ENCODE data around the gene GRPEL1. TPM values are rescaled to one million over a fixed set of nuclear protein-coding genes. Genes with fewer than 3 reads are reported as not detected.
"Not testable (repeated sequence)": the region's sequence is repeated elsewhere in the genome, so short reads cannot be mapped to it uniquely, and the experiment has no call there.

Gene GRPEL1
- polyA plus RNA-seq, 1 donor from 2014 or later, result 49.0 TPM

DNA sequence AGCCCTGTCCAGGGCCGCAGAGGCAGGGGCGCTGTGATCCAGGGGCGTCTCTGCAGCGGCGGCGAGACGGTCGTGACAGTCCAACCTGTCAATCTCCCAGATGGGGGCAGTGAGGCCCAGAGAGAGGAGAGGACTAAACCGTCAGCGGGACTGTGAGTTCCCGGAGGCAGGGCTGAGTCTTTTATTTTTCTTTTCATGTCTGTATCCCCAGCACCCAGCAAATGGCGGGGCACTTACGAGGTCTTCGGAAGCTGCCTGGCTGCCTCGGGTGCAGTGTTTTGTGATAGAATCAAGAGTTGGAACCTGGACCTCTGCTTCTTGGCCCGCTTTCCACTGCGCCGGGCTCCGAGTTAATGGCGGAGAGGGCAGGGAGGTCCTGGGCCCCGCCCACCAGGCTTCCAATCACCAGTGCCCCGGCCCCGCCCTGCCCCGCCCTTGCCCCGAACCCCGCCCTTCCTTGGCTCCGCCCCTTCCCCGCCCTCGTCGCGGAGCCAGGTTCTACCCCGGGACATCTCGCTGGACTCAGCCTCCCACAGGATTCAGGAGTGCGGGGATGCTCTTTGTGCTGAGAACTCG is 35.3 kb upstream of the GRPEL1 start:
- peak overlapping the region; percentile 89 to 98 (median 93) for H3K4me3 Mint-ChIP-seq
- H3K4me1 Mint-ChIP-seq, result peaks cover 7 to 11% (median 9%) of the 10 kb centered on the region in 3 donors
- no peaks in the 10 kb centered on the region for H3K36me3 Mint-ChIP-seq
- no peaks in the 10 kb centered on the region for H3K9me3 Mint-ChIP-seq
- H3K27me3 Mint-ChIP-seq, result peaks cover 5% of the 10 kb centered on the region
- peak overlapping the region in 2 of 3 donors; percentile 42 to 65 for H3K27ac Mint-ChIP-seq

DNA sequence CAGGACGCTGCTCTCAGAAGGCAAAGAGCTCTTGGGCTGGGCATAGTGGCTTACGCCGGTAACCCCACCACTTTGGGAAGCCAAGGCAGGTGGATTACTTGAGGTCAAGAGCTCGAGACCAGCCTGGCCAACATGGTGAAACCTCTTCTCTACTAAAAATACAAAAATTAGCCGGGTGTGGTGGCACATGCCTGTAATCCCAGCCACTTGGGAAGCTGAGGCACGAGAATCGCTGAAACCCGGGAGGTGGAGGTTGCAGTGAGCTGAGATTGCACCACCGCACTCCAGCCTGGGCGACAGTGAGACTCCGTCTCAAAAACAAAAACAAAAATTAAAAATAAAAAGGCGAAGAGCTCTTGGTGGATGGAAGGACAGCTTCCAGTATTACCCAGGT is 34.6 kb upstream of the GRPEL1 start:
- not testable (repeated sequence) for H3K27me3 Mint-ChIP-seq, H3K36me3 Mint-ChIP-seq, H3K9me3 Mint-ChIP-seq
- Mint-ChIP-seq H3K4me3 (peak overlapping the region; percentile 89 to 98 (median 94)), H3K4me1 (peaks cover 7 to 11% (median 9%) of the 10 kb centered on the region in 3 donors), H3K27ac (peak overlapping the region in 1 of 3 donors; percentile 65)

DNA sequence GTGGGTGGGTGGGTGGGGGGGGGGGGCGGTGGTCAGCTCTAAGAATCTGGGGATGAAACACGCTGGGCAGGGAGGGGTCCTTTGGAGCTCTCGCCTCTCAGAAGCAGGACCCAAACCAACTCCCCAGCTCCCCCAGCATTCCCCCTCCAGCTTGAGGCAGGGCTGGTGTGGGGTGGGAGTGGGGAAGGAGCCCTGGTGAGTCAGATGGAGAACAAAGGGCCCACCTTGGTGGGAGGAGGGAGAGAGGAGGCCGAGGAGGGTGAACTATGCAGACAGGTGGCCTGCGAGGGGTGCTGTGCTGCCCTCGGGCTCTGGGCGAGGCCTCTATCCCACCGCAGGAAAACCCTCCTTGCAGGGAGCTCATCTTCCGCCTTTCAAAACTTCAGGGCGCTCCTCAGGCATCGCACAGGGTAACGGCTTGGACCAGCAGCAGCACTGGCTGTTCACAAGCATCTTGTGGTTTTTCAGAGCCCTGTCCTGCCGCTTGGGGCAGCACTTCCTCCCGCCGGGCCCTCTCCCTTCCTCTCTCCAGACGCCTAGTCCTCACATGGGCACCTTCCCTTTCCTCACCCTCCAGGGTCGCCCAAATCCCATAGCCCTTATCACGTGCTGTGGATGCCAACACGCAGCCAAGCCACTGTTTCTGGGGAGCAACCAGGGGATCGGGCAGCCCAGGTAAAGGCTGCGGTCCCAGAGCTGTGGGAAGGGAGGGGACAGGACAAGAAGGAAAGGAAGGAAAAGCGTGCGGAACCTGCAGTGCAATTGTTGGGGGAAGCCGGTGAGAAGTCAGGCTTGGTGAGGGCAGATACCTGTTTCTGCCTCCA is 34.0 kb upstream of the GRPEL1 start:
- H3K4me1 Mint-ChIP-seq, result peaks cover 7 to 11% (median 9%) of the 10 kb centered on the region in 3 donors
- H3K9me3 Mint-ChIP-seq, result no peaks in the 10 kb centered on the region
- H3K4me3 Mint-ChIP-seq, result peak overlapping the region; percentile 89 to 97 (median 93)
- H3K27me3 Mint-ChIP-seq, result peaks cover 5% of the 10 kb centered on the region
- no peak overlapping the region for H3K27ac Mint-ChIP-seq
- H3K36me3 Mint-ChIP-seq, result no peaks in the 10 kb centered on the region

GRCh38 chr4:7096236-7096635 is 28.4 kb upstream of the GRPEL1 start:
- Mint-ChIP-seq H3K4me3 (no peak overlapping the region), H3K36me3 (no peaks in the 10 kb centered on the region), H3K27me3 (peaks cover 11% of the 10 kb centered on the region), H3K27ac (no peak overlapping the region), H3K4me1 (no peaks in the 10 kb centered on the region), H3K9me3 (no peaks in the 10 kb centered on the region)

GRCh38 chr4:7095611-7096155 is 27.8 kb upstream of the GRPEL1 start:
- Mint-ChIP-seq H3K27me3 (peaks cover 11% of the 10 kb centered on the region), H3K27ac (no peak overlapping the region), H3K4me3 (no peak overlapping the region), H3K36me3 (no peaks in the 10 kb centered on the region), H3K4me1 (no peaks in the 10 kb centered on the region), H3K9me3 (no peaks in the 10 kb centered on the region)

DNA sequence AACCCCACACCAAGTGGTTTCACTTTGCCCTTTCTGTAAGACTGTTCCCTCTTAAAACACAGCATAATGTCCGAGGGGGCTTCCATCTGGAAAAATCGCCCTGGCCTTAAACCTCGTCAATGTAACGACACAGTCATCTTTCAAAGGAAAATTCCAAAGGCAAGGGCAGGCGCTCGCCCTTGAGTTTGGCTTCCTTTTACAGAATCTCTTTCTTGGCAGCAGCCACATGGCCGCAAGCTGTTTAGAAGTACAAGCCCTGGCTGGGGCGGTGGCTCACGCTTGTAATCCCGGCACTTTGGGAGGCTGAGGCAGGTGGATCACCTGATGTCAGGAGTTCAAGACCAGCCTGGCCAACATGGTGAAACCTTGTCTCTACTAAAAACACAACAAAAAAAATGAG is 27.1 kb upstream of the GRPEL1 start:
- Mint-ChIP-seq H3K4me3 (no peak overlapping the region), H3K36me3 (no peaks in the 10 kb centered on the region), H3K27me3 (peaks cover 11% of the 10 kb centered on the region), H3K9me3 (no peaks in the 10 kb centered on the region), H3K27ac (no peak overlapping the region), H3K4me1 (no peaks in the 10 kb centered on the region)

- Mint-ChIP-seq H3K27ac (no peak overlapping the region), H3K36me3 (no peaks in the 10 kb centered on the region), H3K27me3 (peaks cover 13% of the 10 kb centered on the region), H3K9me3 (peaks cover 0 to 6% (median 2%) of the 10 kb centered on the region in 3 donors), H3K4me1 (no peaks in the 10 kb centered on the region), H3K4me3 (no peak overlapping the region)
Measured at GRCh38 chr4:7092026-7092425, 24.2 kb upstream of the GRPEL1 start.

DNA sequence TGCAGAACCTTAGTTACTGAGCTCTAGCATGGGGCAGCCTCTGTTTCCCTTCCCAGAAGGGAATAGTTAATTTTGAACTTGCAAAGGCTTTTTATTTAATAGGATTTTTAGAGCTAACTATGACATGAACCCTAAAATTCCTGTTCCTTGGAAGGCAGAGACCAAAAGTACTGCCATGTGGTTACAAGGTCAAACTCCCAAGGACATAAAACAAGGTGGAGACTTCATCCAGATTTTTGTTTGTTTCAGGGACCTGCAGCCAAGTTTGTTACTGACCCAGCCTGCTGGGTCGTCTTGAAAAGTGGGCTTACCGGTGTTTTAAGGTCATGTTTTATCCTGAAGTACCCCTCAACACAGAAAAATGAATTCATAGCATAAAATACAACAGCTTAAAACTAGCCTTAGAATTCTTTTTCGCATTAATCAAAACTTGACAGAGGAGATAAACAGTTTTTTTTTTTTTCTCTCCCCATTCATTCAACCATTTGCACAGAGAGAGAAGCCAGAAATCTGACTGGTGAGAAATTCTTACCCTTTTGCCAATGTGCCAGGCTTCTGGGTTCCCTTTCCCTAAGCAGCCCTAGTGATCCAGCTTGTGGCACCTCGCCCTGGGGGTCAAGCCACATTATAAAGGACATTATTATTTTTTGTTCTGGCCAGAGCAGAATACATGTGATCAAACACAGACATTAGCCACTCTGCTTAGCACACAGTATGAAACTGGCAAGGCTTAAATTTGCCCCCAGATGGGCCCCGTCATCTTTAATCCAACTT is 21.5 kb upstream of the GRPEL1 start:
- H3K9me3 Mint-ChIP-seq, result peaks cover 0 to 9% (median 2%) of the 10 kb centered on the region in 3 donors
- H3K36me3 Mint-ChIP-seq, result no peaks in the 10 kb centered on the region
- no peak overlapping the region for H3K27ac Mint-ChIP-seq
- H3K4me1 Mint-ChIP-seq, result no peaks in the 10 kb centered on the region
- H3K27me3 Mint-ChIP-seq, result peaks cover 18% of the 10 kb centered on the region
- no peak overlapping the region for H3K4me3 Mint-ChIP-seq

DNA sequence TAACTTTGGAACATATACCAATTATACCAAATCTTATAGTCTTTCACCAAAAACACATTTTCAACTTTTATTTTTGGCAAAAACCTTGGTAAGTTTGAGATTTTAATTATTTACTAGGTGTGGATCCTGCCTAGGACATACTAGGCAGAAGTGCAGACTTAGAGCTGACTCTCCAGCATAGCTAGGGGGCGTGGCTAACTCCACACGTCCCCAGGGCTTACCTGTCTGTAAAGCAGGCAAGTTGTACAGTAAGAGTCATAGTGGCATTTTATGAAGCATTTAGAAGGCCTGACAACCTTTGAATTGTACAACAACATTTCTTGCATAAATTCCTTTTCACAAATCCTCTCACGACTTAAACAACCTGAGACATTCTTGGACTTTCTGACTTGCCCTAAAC is 19.2 kb upstream of the GRPEL1 start:
- no peak overlapping the region for H3K27ac Mint-ChIP-seq
- no peak overlapping the region for H3K4me3 Mint-ChIP-seq
- peaks cover 0 to 9% (median 2%) of the 10 kb centered on the region in 3 donors for H3K9me3 Mint-ChIP-seq
- H3K4me1 Mint-ChIP-seq, result no peaks in the 10 kb centered on the region
- no peaks in the 10 kb centered on the region for H3K36me3 Mint-ChIP-seq
- H3K27me3 Mint-ChIP-seq, result peaks cover 18% of the 10 kb centered on the region

- H3K4me3 Mint-ChIP-seq, result no peak overlapping the region
- no peaks in the 10 kb centered on the region for H3K36me3 Mint-ChIP-seq
- no peaks in the 10 kb centered on the region for H3K4me1 Mint-ChIP-seq
- H3K9me3 Mint-ChIP-seq, result peaks cover 0 to 9% (median 2%) of the 10 kb centered on the region in 3 donors
- H3K27me3 Mint-ChIP-seq, result peaks cover 23% of the 10 kb centered on the region
- H3K27ac Mint-ChIP-seq, result no peak overlapping the region
Measured at GRCh38 chr4:7086384-7086783, 18.5 kb upstream of the GRPEL1 start.

DNA sequence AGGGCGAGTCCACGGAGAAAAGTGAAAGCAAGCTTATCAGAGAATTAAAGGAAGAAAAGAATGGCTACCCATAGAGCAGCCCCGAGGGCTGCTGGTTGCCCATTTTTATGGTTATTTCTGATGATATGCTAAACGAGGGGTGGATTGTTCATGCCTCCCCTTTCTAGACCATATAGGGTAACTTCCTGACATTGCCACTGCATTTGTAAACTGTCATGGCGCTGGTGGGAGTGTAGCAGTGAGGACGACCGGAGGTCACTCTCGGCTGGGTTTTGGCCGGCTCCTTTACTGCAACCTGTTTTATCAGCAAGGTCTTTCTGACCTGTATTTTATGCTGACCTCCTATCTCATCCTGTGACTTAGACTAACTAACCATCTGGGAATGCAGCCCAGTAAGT is 16.7 kb upstream of the GRPEL1 start:
- peaks cover 0 to 13% (median 2%) of the 10 kb centered on the region in 3 donors for H3K9me3 Mint-ChIP-seq
- H3K27ac Mint-ChIP-seq, H3K4me3 Mint-ChIP-seq, H3K4me1 Mint-ChIP-seq, H3K36me3 Mint-ChIP-seq: not testable (repeated sequence)
- H3K27me3 Mint-ChIP-seq, result peaks cover 35% of the 10 kb centered on the region

- Mint-ChIP-seq H3K4me3 (no peak overlapping the region), H3K36me3 (no peaks in the 10 kb centered on the region), H3K4me1 (no peaks in the 10 kb centered on the region), H3K27me3 (peaks cover 34% of the 10 kb centered on the region), H3K9me3 (peaks cover 0 to 13% (median 2%) of the 10 kb centered on the region in 3 donors), H3K27ac (no peak overlapping the region)
Measured at GRCh38 chr4:7083597-7084563, 16.0 kb upstream of the GRPEL1 start.

GRCh38 chr4:7079909-7080308 is 12.0 kb upstream of the GRPEL1 start:
- not testable (repeated sequence) for H3K9me3 Mint-ChIP-seq, H3K36me3 Mint-ChIP-seq, H3K4me3 Mint-ChIP-seq, H3K4me1 Mint-ChIP-seq, H3K27ac Mint-ChIP-seq
- peaks cover 26% of the 10 kb centered on the region for H3K27me3 Mint-ChIP-seq

- H3K4me1 Mint-ChIP-seq, H3K36me3 Mint-ChIP-seq, H3K9me3 Mint-ChIP-seq, H3K27ac Mint-ChIP-seq, H3K4me3 Mint-ChIP-seq: not testable (repeated sequence)
- H3K27me3 Mint-ChIP-seq, result peaks cover 24% of the 10 kb centered on the region
Measured at GRCh38 chr4:7079483-7079882, 11.6 kb upstream of the GRPEL1 start.

Data from IgD-negative memory B cell (primary cell).